ENCODE data around the gene ATG10.
A peak's percentile ranks its signal among the peaks of the same experiment; 100 is the strongest.

Gene ATG10

DNA sequence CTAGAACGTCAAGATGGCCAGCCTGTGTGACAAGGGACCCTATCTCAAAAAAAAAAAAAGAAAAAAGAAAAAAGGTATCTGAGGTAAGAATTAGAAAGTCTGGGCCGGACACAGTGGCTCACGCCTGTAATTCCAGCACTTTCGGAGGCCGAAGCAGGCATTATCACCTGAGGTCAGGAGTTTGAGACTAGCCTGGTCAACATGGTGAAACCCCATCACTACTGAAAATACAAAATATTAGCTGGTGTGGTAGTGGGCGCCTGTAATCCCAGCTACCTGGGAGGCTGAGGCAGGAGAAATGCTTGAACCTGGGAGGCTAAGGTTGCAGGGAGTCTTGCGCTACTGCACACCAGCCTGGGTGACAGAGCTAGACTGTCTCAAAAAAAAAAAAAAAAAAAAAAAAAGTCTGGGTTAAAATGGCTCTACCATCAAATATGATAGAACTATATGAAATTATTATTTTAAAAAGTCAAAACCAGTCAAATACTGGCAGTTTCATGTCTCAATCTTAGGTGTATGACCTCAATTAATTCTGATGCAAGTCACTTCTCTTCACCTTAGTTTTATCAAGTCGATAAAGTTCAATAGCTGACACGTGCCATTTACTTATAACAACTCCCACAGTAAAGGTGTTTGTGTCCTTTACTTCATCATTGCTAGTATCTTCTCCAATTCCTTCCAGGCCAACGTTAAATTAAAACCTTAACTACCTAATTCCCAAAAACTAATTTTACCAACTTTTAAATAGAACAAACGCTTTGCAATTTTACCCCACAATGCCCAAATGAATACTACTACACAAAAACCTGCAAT, 305.2 kb downstream of the ATG10 start:
- DNase-seq (ENCODE audit: low read depth in 2 of 2): no peak

GRCh38 chr5:82277613-82277986, 305.8 kb downstream of the ATG10 start:
- no peak for DNase-seq (ENCODE audit: low read depth in 2 of 2)

- DNase-seq (ENCODE audit: low read depth in 2 of 2): peak; percentile 74 to 80
Measured at GRCh38 chr5:82277987-82278710, 306.3 kb downstream of the ATG10 start, which contains the start of gene RPS23. Gene RPS23 (minus strand): TSS chr5:82278354. CDS start chr5:82278323, 31 bp downstream.

GRCh38 chr5:82278711-82279370, 307.0 kb downstream of the ATG10 start:
- no peak for DNase-seq (ENCODE audit: low read depth in 2 of 2)

GRCh38 chr5:82283893-82284292, 312.1 kb downstream of the ATG10 start:
- no peak for DNase-seq (ENCODE audit: low read depth in 2 of 2)

GRCh38 chr5:82285206-82285605, 313.4 kb downstream of the ATG10 start:
- no peak for DNase-seq (ENCODE audit: low read depth in 2 of 2)

- DNase-seq (ENCODE audit: low read depth in 2 of 2): no peak
Measured at GRCh38 chr5:82287625-82288024, 315.8 kb downstream of the ATG10 start.

GRCh38 chr5:82290005-82290404, 318.2 kb downstream of the ATG10 start:
- DNase-seq (ENCODE audit: low read depth in 2 of 2): no peak

GRCh38 chr5:82290908-82291307, 319.1 kb downstream of the ATG10 start:
- no peak for DNase-seq (ENCODE audit: low read depth in 2 of 2)

DNA sequence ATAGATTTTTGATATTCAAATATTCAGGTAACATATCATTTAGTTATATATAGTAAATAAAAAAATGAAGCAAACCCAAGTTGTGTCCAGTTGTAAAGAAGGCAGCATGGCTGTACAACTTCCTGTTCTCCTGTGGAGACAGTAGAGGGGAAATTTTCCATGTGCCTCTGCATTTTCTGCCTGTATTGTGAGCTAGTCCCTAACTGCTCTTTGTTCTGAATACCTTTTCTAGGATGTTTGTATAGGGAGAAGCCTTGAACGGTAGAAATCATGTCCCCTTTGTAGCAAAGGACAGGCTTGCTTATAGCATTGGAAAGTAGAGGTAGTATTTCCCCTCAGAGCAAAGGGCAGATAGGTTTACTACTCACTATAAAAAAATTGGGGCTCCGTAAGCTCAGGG, 319.6 kb downstream of the ATG10 start:
- no peak for DNase-seq (ENCODE audit: low read depth in 2 of 2)

DNA sequence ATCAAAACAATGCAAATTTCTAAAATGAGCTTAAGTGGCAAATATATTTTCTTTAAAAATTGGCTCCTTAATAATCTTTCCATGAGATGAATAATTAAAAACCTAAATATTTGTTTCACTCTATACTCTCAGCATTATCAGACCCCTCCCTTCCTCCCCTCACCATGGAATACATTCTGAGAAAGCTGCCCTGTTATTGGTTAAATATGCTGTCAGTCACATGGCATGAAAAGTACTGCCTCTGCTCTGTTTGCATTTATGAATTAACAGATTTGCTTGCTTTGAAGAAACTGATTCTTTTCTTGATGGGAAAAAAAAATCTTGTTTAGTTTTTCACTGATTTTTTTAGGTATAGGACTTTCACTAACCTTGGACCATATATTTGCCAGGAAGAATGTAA, 323.3 kb downstream of the ATG10 start:
- no peak for DNase-seq (ENCODE audit: low read depth in 2 of 2)

- DNase-seq (ENCODE audit: low read depth in 2 of 2): no peak
Measured at GRCh38 chr5:82295959-82296531, 324.2 kb downstream of the ATG10 start.

GRCh38 chr5:82296929-82297328, 325.1 kb downstream of the ATG10 start:
- no peak for DNase-seq (ENCODE audit: low read depth in 2 of 2)

DNA sequence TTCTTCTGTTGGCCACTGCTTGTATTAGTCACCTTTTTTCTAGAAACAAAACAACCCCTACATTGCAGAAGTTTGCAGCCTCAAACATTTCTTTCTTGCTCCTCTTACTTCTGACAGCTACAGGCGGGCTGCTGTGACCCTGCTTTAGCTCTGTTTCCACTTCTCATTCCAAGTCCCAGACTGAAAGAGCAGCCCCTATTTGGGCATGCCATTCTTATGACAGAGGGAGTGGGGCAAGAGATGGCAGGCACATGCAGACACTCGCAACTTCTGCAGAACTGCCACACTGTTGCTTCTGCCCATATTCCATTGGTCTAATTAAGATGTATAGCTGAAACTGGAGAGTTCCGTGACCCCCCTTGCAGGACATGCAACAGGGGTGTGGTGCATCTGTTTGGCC, 325.9 kb downstream of the ATG10 start:
- DNase-seq (ENCODE audit: low read depth in 2 of 2): no peak

DNA sequence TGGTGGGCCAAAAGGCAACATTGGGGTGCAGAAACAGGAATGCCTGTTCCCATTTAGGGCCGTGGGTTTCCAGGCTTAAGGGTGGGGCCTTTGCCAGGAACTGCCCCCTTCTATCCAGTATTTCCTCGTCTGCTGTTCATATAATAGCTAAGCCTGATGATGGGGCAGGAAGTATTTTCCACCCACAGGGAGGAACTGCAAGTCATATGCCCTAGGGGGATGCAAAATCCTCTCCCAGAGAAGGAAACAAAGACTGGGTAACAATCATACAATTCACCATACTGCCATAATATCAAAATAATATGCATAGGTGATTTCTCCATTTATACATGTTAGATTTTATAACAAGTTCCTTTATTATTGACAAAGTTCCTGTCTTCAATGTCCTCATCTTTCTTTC, 326.8 kb downstream of the ATG10 start:
- no peak for DNase-seq (ENCODE audit: low read depth in 2 of 2)

DNA sequence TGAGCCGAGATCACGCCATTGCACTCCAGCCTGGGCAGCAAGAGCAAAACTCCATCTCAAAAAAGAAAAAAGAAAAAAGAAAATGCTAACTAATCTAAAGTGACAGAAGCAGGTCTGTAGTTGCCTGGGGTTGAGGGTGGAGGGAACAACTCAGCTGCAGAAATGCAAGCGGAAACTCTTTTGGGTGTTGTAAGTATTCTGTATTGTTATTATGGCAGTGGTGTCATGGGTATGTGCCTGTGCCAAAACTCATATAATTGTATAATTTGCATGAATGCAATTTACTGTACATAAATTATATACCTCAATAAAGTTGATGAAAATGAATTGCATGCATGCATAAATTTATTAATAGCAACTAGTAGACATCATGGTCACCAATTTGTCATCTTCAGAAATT, 329.4 kb downstream of the ATG10 start:
- no peak for DNase-seq (ENCODE audit: low read depth in 2 of 2)
